Measurements from ENCODE around the gene PAX6. TPM values are rescaled to one million over a fixed set of nuclear protein-coding genes. Genes with fewer than 3 reads are reported as not detected.

The PAX6 gene
- polyA plus RNA-seq, 2 of the 4 experiments (the other 2 are of a cell fraction) = 1.8 to 2.0 TPM

GRCh38 chr11:31807799-31808667 is 3.1 kb downstream of the PAX6 start:
- TF ChIP-seq, protein P1, sequence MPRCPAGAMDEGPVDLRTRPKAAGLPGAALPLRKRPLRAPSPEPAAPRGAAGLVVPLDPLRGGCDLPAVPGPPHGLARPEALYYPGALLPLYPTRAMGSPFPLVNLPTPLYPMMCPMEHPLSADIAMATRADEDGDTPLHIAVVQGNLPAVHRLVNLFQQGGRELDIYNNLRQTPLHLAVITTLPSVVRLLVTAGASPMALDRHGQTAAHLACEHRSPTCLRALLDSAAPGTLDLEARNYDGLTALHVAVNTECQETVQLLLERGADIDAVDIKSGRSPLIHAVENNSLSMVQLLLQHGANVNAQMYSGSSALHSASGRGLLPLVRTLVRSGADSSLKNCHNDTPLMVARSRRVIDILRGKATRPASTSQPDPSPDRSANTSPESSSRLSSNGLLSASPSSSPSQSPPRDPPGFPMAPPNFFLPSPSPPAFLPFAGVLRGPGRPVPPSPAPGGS (IDR thresholded peaks at IDR 0.05) = no peak
- TF ChIP-seq KDM5A (IDR thresholded peaks at IDR 0.05) = no peak
- no peak for TF ChIP-seq CHD2 (IDR thresholded peaks at IDR 0.05; ENCODE audit: low read length, partially characterized antibody)
- TF ChIP-seq HEYL (CRISPR knock-in tag; IDR thresholded peaks at IDR 0.05) = no peak
- no peak for TF ChIP-seq REST (IDR thresholded peaks at IDR 0.05)
- TF ChIP-seq CHD4 (IDR thresholded peaks at IDR 0.05; ENCODE audit: borderline replicate concordance) = no peak
- TF ChIP-seq POLR2A (IDR thresholded peaks at IDR 0.05; ENCODE audit: low read length) = no peak
- TF ChIP-seq NR3C1 (IDR thresholded peaks at IDR 0.05) = no peak
- TF ChIP-seq CBX8 (IDR thresholded peaks at IDR 0.05) = no peak
- no peak for TF ChIP-seq ESRRA (IDR thresholded peaks at IDR 0.05; ENCODE audit: borderline replicate concordance, low read length)
- no peak for TF ChIP-seq ZSCAN20 (CRISPR knock-in tag; IDR thresholded peaks at IDR 0.05)
- no peak for TF ChIP-seq SMC3 (IDR thresholded peaks at IDR 0.05)
- TF ChIP-seq RFX5 (IDR thresholded peaks at IDR 0.05) = no peak
- no peak for TF ChIP-seq HDAC2 (IDR thresholded peaks at IDR 0.05)
- TF ChIP-seq KDM1A (IDR thresholded peaks at IDR 0.05; ENCODE audit: low read depth) = no peak
- TF ChIP-seq NFE2L2 (conservative IDR thresholded peaks at IDR 0.05; ENCODE audit: low read length) = no peak
- TF ChIP-seq FOSB (CRISPR knock-in tag; IDR thresholded peaks at IDR 0.05) = no peak
- TF ChIP-seq JUNB (IDR thresholded peaks at IDR 0.05) = no peak
- TF ChIP-seq CEBPB (IDR thresholded peaks at IDR 0.05) = no peak
- no peaks in the 10 kb centered on the region for H3K4me1 ChIP-seq
- no peak overlapping the region for H3K27ac ChIP-seq
- H3K4me2 ChIP-seq = no peak overlapping the region
- no peaks in the 10 kb centered on the region for H3K9me3 ChIP-seq
- DNase-seq (ENCODE audit: low read depth in 1 of 2, low spot score in 1 of 2) (no peak), ATAC-seq (no peak), FAIRE-seq (no peak)
- ChIA-PET CTCF (interaction anchor here (1.0 to 1.5 kb wide), 3 partner anchors 12 to 167 kb away, joined by 3 to 4 read pairs (median 4); no protein-coding TSS in a partner anchor), POLR2A (no interaction called here)
- H3K4me3 ChIP-seq = no peak overlapping the region
- WGBS (ENCODE audit: missing lambda C conversion rate) = 75% methylated on average over 9 of the region's 9 CpGs

GRCh38 chr11:31806928-31807798 is 4.0 kb downstream of the PAX6 start:
- ATAC-seq = no peak
- H3K4me3 ChIP-seq = no peak overlapping the region
- DNase-seq (ENCODE audit: low read depth in 1 of 2, low spot score in 1 of 2) = no peak
- no peaks in the 10 kb centered on the region for H3K9me3 ChIP-seq
- 77% methylated on average over 13 of the region's 13 CpGs for WGBS (ENCODE audit: missing lambda C conversion rate)
- no peaks in the 10 kb centered on the region for H3K4me1 ChIP-seq
- H3K27ac ChIP-seq = no peak overlapping the region
- FAIRE-seq = no peak
- H3K4me2 ChIP-seq = no peak overlapping the region
- CTCF ChIA-PET = interaction anchor here (1.1 to 1.5 kb wide), 2 partner anchors 13 to 64 kb away, joined by 3 to 4 read pairs; no protein-coding TSS in a partner anchor
- POLR2A ChIA-PET = no interaction called here
- TF ChIP-seq HOXB5 (CRISPR knock-in tag; IDR thresholded peaks at IDR 0.05) (no peak), CBX8 (IDR thresholded peaks at IDR 0.05) (no peak), RCOR1 (IDR thresholded peaks at IDR 0.05; ENCODE audit: low read depth, low read length) (no peak), EP300 (IDR thresholded peaks at IDR 0.05) (no peak), FOSB (CRISPR knock-in tag; IDR thresholded peaks at IDR 0.05) (no peak)
- TF ChIP-seq, protein P2, sequence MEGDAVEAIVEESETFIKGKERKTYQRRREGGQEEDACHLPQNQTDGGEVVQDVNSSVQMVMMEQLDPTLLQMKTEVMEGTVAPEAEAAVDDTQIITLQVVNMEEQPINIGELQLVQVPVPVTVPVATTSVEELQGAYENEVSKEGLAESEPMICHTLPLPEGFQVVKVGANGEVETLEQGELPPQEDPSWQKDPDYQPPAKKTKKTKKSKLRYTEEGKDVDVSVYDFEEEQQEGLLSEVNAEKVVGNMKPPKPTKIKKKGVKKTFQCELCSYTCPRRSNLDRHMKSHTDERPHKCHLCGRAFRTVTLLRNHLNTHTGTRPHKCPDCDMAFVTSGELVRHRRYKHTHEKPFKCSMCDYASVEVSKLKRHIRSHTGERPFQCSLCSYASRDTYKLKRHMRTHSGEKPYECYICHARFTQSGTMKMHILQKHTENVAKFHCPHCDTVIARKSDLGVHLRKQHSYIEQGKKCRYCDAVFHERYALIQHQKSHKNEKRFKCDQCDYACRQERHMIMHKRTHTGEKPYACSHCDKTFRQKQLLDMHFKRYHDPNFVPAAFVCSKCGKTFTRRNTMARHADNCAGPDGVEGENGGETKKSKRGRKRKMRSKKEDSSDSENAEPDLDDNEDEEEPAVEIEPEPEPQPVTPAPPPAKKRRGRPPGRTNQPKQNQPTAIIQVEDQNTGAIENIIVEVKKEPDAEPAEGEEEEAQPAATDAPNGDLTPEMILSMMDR (IDR thresholded peaks at IDR 0.05) = no peak
- TF ChIP-seq, protein P3, sequence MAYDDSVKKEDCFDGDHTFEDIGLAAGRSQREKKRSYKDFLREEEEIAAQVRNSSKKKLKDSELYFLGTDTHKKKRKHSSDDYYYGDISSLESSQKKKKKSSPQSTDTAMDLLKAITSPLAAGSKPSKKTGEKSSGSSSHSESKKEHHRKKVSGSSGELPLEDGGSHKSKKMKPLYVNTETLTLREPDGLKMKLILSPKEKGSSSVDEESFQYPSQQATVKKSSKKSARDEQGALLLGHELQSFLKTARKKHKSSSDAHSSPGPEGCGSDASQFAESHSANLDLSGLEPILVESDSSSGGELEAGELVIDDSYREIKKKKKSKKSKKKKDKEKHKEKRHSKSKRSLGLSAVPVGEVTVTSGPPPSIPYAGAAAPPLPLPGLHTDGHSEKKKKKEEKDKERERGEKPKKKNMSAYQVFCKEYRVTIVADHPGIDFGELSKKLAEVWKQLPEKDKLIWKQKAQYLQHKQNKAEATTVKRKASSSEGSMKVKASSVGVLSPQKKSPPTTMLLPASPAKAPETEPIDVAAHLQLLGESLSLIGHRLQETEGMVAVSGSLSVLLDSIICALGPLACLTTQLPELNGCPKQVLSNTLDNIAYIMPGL (CRISPR knock-in tag; IDR thresholded peaks at IDR 0.05; ENCODE audit: borderline replicate concordance) = no peak
